ENCODE data around the gene ST6GALNAC4. TPM values are rescaled to one million over a fixed set of nuclear protein-coding genes. Genes with fewer than 3 reads are reported as not detected.

Gene ST6GALNAC4
- total and polyA plus RNA-seq, 9 of the 15 experiments (the other 6 are each of a cell fraction or from before 2014, with no cell fraction given): 2.6 to 43.1 (median 15.4) TPM

DNA sequence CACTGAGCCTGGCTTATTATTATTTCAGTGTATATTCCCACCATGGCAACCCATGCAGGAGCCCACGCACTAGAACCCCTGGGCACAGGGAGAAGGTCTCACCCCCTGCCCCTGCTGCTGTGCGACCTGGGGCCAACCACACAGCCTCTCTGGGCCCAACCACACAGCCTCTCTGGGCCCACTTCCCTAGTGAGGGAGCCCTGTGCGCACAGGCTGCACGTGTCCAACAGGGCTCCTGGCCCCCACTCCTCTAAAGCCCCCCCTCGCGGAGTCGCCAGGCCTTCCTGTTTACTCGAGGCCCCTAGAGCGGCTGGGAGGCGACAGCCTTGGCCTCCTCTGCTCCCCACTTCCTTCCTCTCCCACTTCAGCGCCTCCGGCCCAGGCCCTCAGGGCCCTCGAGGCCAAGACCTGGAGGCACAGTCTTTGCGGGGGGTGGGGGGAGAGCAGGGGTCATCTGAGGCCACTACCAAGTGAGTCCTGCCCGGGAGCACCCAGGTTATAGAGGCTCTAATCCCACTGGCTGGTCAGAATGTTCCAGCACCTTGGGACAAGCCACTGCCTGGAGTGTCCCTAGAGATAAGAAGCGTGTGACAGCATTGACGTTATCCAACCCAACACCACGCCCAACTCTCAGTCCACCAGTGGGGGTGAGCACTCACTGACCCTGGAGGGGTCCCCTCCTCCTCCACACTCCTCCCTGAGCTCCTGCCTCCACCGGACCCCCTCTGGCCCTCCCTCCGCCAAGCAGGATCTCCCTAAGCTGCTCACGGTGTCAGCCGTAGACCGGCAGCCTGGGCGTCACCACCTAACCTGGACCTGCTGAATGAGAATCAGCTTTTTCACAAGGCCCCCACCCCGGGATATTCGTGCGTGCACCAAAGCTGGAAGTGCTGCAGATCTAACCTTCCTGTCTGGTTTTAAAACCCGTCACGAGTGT, 54.5 kb downstream of the ST6GALNAC4 start (continued):
- TF ChIP-seq, protein P1, sequence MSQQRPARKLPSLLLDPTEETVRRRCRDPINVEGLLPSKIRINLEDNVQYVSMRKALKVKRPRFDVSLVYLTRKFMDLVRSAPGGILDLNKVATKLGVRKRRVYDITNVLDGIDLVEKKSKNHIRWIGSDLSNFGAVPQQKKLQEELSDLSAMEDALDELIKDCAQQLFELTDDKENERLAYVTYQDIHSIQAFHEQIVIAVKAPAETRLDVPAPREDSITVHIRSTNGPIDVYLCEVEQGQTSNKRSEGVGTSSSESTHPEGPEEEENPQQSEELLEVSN (IDR thresholded peaks at IDR 0.05; ENCODE audit: borderline replicate concordance in 1 of 2, extremely low read depth in 1 of 2, insufficient read depth in 1 of 2, insufficient read length in 1 of 2, low read depth in 1 of 2, low read length in 1 of 2, poor library complexity in 1 of 2, severe bottlenecking in 1 of 2): peak; percentile 82 to 84
- TF ChIP-seq TAF1 (IDR thresholded peaks at IDR 0.05; ENCODE audit: control insufficient read depth, extremely low read depth, insufficient read depth, low read length, severe bottlenecking) (peak; percentile 29), ZNF79 (CRISPR knock-in tag; IDR thresholded peaks at IDR 0.05; ENCODE audit: low read depth) (no peak), RBM15 (IDR thresholded peaks at IDR 0.05; ENCODE audit: insufficient read depth, low read length) (no peak), MTA1 (IDR thresholded peaks at IDR 0.05; ENCODE audit: borderline replicate concordance) (peak; percentile 82), MEF2A (IDR thresholded peaks at IDR 0.05; ENCODE audit: control insufficient read depth, low read depth, low read length) (no peak), FOXK2 (conservative IDR thresholded peaks at IDR 0.05 in 1 of 2, IDR thresholded peaks at IDR 0.05 in 1 of 2; ENCODE audit: low read depth in 2 of 2) (peak; percentile 95 to 98), CBX2 (IDR thresholded peaks at IDR 0.05; ENCODE audit: insufficient read depth, low read length, poor library complexity, severe bottlenecking) (no peak), HNRNPH1 (optimal IDR thresholded peaks at IDR 0.05; ENCODE audit: low read depth, low read length) (no peak), NFATC3 (IDR thresholded peaks at IDR 0.05) (no peak), HSF4 (CRISPR knock-in tag; IDR thresholded peaks at IDR 0.05; ENCODE audit: borderline replicate concordance) (0 out of 2 replicates have a peak, but pooled peaks have one; percentile 26), CCNT2 (IDR thresholded peaks at IDR 0.05; ENCODE audit: borderline replicate concordance, extremely low read depth, insufficient read length, low read depth, low read length) (peak; percentile 85), HCFC1 (IDR thresholded peaks at IDR 0.05; ENCODE audit: low read depth, low read length) (peak; percentile 14; the same call in 1 of the 2 replicates), ZNF644 (tag; IDR thresholded peaks at IDR 0.05; ENCODE audit: low read depth) (0 out of 2 replicates have a peak, but pooled peaks have one; percentile 39), ZFX (CRISPR knock-in tag; IDR thresholded peaks at IDR 0.05) (peak; percentile 99)
- TF ChIP-seq, protein P2, sequence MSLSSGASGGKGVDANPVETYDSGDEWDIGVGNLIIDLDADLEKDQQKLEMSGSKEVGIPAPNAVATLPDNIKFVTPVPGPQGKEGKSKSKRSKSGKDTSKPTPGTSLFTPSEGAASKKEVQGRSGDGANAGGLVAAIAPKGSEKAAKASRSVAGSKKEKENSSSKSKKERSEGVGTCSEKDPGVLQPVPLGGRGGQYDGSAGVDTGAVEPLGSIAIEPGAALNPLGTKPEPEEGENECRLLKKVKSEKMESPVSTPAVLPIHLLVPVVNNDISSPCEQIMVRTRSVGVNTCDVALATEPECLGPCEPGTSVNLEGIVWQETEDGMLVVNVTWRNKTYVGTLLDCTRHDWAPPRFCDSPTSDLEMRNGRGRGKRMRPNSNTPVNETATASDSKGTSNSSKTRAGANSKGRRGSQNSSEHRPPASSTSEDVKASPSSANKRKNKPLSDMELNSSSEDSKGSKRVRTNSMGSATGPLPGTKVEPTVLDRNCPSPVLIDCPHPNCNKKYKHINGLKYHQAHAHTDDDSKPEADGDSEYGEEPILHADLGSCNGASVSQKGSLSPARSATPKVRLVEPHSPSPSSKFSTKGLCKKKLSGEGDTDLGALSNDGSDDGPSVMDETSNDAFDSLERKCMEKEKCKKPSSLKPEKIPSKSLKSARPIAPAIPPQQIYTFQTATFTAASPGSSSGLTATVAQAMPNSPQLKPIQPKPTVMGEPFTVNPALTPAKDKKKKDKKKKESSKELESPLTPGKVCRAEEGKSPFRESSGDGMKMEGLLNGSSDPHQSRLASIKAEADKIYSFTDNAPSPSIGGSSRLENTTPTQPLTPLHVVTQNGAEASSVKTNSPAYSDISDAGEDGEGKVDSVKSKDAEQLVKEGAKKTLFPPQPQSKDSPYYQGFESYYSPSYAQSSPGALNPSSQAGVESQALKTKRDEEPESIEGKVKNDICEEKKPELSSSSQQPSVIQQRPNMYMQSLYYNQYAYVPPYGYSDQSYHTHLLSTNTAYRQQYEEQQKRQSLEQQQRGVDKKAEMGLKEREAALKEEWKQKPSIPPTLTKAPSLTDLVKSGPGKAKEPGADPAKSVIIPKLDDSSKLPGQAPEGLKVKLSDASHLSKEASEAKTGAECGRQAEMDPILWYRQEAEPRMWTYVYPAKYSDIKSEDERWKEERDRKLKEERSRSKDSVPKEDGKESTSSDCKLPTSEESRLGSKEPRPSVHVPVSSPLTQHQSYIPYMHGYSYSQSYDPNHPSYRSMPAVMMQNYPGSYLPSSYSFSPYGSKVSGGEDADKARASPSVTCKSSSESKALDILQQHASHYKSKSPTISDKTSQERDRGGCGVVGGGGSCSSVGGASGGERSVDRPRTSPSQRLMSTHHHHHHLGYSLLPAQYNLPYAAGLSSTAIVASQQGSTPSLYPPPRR (CRISPR knock-in tag; IDR thresholded peaks at IDR 0.05; ENCODE audit: borderline replicate concordance): no peak
- TF ChIP-seq, protein P3, sequence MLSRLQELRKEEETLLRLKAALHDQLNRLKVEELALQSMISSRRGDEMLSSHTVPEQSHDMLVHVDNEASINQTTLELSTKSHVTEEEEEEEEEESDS (CRISPR knock-in tag; IDR thresholded peaks at IDR 0.05): no peak
